ENCODE data around the gene PRAC1. TPM values are rescaled to one million over a fixed set of nuclear protein-coding genes. Genes with fewer than 3 reads are reported as not detected.

The PRAC1 gene
- not detected for total RNA-seq
- polyA plus RNA-seq (ENCODE audit: insufficient read length in 2 of 2) = not detected
- long read RNA-seq, donor 1 = 0 reads
- long read RNA-seq, donor 2 = 0 reads
- long read RNA-seq, donor 3 = 0 reads
- long read RNA-seq, donor 4 = 0 reads

DNA sequence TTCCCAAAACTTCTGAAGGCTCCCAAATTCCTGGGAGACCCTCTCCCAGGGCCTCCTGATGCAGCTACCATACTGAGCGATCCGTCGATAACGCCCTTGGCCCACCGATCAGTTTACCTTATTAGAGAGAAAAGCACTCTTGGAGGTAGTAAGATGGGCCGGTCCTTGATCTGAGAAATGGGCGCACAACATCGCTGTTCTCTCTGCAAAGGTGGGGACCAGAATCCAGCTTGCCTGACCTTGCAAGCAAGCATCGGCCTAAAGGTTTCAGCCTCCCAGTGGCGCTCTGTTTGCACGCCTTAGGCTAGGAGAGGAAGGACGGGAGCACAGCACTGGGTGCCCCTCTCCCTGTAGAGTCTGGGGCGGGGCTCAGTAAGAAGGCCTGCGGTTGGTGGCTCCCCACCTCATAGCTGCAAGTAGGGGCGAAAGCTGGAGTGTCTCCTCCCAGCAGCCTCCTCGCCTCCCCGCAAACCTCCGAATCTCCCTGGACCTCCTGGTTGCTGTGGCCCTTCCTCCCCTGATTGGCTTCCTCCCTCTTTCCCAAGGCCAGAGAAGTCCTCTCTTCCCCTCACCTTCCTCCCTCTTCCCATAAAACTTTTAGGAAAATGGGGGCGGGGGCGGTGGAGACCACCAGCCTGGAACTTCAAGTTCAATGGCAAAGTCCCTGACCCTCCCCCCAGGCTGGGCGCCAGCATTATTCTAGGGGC is at the start of gene PRAC1:
Gene PRAC1, minus strand, starts transcription at position 318 of the 707 bp plus-strand sequence. Its CDS starts 126 bp downstream, at position 192.
- Histone ChIP-seq H3K9me3 (ENCODE audit: control insufficient read depth, insufficient read depth, low read length) (no peaks in the 10 kb centered on the region), H3K27me3 (ENCODE audit: control insufficient read depth, insufficient read depth, low read length) (peaks cover 100% of the 10 kb centered on the region), H3K4me3 (ENCODE audit: low read depth, low read length) (no peak within 1 kb of the TSS), H3K36me3 (ENCODE audit: control insufficient read depth, insufficient read depth, low read length) (no peaks in the 10 kb centered on the region), H3K4me1 (ENCODE audit: control insufficient read depth, insufficient read depth, low read length) (peaks cover 48% of the 10 kb centered on the region), H3K27ac (ENCODE audit: low read depth, low read length) (no peak within 1 kb of the TSS)
- 14% methylated on average over 16 of the region's 21 CpGs for WGBS (ENCODE audit: insufficient coverage)
- no peak for DNase-seq (ENCODE audit: low read depth in 4 of 6, low spot score in 6 of 6)

DNA sequence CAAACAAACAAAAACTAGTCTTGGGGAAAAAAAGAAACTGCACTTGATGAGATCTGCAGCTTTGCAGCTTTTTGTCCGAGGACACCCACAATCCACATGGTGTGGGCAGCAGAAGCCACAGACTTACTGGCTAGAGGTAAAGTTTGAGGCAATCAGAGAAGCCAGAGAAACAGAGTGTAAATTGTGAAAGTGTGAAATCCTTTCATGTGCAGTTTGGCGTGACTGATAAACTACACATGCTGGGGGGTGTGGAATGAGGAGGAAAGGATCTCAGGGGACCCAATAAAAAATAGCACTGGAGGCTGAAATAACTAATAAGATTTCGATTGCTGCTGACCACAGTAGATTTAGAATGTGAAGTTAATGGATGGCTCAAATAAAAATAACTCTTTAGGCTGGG is 48.6 kb upstream of the PRAC1 start:
- WGBS (ENCODE audit: insufficient coverage) = 26% methylated on average over 3 of the region's 3 CpGs
- H3K27ac ChIP-seq (ENCODE audit: low read depth, low read length) = no peak overlapping the region
- no peak overlapping the region for H3K4me3 ChIP-seq (ENCODE audit: low read depth, low read length)
- DNase-seq (ENCODE audit: low read depth in 4 of 6, low spot score in 6 of 6) = no peak
- H3K36me3 ChIP-seq (ENCODE audit: control insufficient read depth, insufficient read depth, low read length) = no peaks in the 10 kb centered on the region
- no peaks in the 10 kb centered on the region for H3K9me3 ChIP-seq (ENCODE audit: control insufficient read depth, insufficient read depth, low read length)
- no peaks in the 10 kb centered on the region for H3K4me1 ChIP-seq (ENCODE audit: control insufficient read depth, insufficient read depth, low read length)
- peaks cover 2% of the 10 kb centered on the region for H3K27me3 ChIP-seq (ENCODE audit: control insufficient read depth, insufficient read depth, low read length)

DNA sequence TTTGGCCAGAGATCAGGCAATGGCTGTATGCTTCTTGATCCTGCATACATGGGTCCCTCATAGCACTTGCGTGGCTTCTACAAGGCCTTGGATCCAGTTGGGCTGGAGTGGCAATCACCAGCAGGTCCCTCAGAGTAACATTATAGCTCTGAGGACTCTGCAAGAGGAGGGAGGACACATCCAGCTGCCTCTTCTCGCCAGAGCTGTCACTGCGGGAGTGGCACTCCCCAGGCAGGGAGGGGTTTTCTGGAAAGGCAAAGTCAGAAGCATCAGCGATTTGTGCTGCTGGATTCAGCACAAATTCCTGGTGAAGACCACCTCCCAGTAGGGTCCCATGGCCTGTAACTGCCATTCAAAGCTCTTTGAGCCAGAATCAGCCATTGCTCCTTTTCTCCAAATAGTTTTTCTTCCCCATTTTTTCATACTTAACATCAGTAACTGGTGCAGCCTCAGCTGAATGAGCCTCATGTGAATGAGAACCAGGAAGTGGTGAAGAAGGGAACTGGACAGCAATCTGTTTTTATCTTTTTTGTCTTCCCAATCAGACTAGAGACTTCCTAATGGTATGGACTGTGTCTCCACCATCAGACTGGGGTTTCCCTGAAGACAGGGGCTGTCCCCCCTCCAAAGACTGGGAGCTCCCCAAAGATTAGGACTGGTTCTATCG is 46.8 kb upstream of the PRAC1 start:
- Histone ChIP-seq H3K27ac (ENCODE audit: low read depth, low read length) (no peak overlapping the region), H3K9me3 (ENCODE audit: control insufficient read depth, insufficient read depth, low read length) (no peaks in the 10 kb centered on the region), H3K4me3 (ENCODE audit: low read depth, low read length) (no peak overlapping the region), H3K36me3 (ENCODE audit: control insufficient read depth, insufficient read depth, low read length) (no peaks in the 10 kb centered on the region), H3K4me1 (ENCODE audit: control insufficient read depth, insufficient read depth, low read length) (no peaks in the 10 kb centered on the region), H3K27me3 (ENCODE audit: control insufficient read depth, insufficient read depth, low read length) (peaks cover 8% of the 10 kb centered on the region)
- 87% methylated on average over 4 of the region's 5 CpGs for WGBS (ENCODE audit: insufficient coverage)
- no peak for DNase-seq (ENCODE audit: low read depth in 4 of 6, low spot score in 6 of 6)

DNA sequence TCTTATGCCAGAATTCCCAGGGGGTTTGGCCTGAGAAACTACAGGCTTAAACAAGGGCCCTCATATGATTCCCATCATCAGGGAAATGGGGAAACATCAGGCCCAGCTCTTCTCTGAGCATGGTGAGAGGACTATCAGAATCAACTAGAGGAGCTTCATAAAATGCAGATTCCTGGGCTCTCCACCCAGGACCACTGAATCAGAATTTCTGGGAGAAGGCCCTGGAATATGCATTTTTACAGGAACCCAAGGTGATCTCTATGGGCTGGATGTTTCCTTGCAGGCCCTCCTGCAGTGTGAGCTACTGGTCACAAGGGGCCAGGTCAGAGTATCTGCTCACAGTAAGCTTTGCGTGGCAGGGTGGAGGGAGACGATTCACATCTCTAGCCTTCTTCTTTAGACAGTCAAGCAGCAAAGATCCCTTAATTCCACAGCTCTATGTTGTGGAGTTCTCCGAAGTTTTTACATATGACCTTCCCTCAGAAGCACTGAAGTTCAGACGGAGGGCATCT is 45.0 kb upstream of the PRAC1 start:
- WGBS (ENCODE audit: insufficient coverage) = 93% methylated on average over 2 of the region's 4 CpGs
- no peaks in the 10 kb centered on the region for H3K36me3 ChIP-seq (ENCODE audit: control insufficient read depth, insufficient read depth, low read length)
- H3K27me3 ChIP-seq (ENCODE audit: control insufficient read depth, insufficient read depth, low read length) = peaks cover 19% of the 10 kb centered on the region
- no peak overlapping the region for H3K27ac ChIP-seq (ENCODE audit: low read depth, low read length)
- H3K4me3 ChIP-seq (ENCODE audit: low read depth, low read length) = no peak overlapping the region
- no peaks in the 10 kb centered on the region for H3K9me3 ChIP-seq (ENCODE audit: control insufficient read depth, insufficient read depth, low read length)
- DNase-seq (ENCODE audit: low read depth in 4 of 6, low spot score in 6 of 6) = no peak
- no peaks in the 10 kb centered on the region for H3K4me1 ChIP-seq (ENCODE audit: control insufficient read depth, insufficient read depth, low read length)

DNA sequence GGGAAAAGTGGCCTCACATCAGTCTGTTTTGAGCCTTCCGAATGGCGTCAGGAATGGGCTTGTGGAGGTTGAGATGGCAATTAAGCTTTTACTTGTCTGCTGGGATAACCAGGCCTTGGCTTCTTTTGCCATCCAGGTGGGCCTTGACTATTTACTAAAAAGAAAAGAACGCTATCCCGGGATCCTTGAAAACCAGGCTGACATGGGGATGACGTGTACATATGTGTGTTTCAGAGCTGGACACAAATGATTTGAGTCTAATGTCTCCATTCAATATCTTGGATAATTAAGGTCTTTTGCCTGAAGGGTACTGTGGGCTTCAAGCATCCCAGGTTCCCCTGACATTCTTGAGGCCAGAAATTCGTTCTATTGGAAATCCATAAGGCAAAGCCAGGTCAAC is 38.8 kb upstream of the PRAC1 start:
- H3K4me1 ChIP-seq (ENCODE audit: control insufficient read depth, insufficient read depth, low read length) = peaks cover 3% of the 10 kb centered on the region
- H3K9me3 ChIP-seq (ENCODE audit: control insufficient read depth, insufficient read depth, low read length) = no peaks in the 10 kb centered on the region
- H3K4me3 ChIP-seq (ENCODE audit: low read depth, low read length) = no peak overlapping the region
- H3K27me3 ChIP-seq (ENCODE audit: control insufficient read depth, insufficient read depth, low read length) = peaks cover 70% of the 10 kb centered on the region
- no peak for DNase-seq (ENCODE audit: low read depth in 4 of 6, low spot score in 6 of 6)
- H3K27ac ChIP-seq (ENCODE audit: low read depth, low read length) = no peak overlapping the region
- H3K36me3 ChIP-seq (ENCODE audit: control insufficient read depth, insufficient read depth, low read length) = no peaks in the 10 kb centered on the region
- WGBS (ENCODE audit: insufficient coverage) = 85% methylated on average over 6 of the region's 6 CpGs

DNA sequence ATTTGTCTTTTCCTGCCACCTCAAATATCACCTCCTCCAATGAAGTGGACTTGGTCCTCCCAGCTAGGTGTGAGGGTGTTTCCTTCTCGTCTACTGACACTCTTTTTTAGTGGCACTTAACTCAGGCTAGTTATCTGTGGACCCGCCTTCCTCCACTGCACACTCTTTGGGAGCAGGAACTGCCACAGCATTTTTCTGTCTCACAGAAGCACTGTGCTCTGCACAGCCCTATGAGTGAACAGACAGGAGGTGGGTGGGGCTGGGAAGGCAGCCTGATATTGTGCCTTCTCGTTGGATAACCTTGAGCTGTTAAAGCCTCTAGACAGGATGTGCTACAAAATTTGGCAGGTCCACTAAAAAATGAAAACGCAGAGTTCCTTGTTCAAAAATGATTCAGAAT is 38.1 kb upstream of the PRAC1 start:
- Histone ChIP-seq H3K4me3 (ENCODE audit: low read depth, low read length) (no peak overlapping the region), H3K27ac (ENCODE audit: low read depth, low read length) (no peak overlapping the region)
- 77% methylated on average over 2 of the region's 4 CpGs for WGBS (ENCODE audit: insufficient coverage)

DNA sequence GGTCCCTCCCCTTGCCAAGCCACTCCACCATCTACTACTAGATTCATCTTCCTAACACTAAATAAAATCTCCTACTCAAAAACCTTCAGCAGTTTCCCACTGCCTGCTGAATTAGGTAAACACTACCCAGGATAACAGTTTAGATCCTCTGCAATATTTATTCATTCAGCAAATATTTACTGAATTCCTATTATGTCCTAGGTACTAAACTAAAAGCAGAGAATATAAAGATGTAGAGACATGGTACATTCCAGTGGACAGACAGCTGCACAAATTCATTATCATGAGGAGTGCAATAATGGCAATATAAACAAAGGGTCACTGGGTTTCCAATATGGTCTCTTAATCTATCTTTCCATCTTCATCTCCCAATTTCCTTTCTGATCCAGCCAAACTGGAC is 37.0 kb upstream of the PRAC1 start:
- H3K4me3 ChIP-seq (ENCODE audit: low read depth, low read length) = no peak overlapping the region
- H3K27ac ChIP-seq (ENCODE audit: low read depth, low read length) = no peak overlapping the region
- H3K27me3 ChIP-seq (ENCODE audit: control insufficient read depth, insufficient read depth, low read length) = peaks cover 81% of the 10 kb centered on the region
- no peak for DNase-seq (ENCODE audit: low read depth in 4 of 6, low spot score in 6 of 6)
- no peaks in the 10 kb centered on the region for H3K36me3 ChIP-seq (ENCODE audit: control insufficient read depth, insufficient read depth, low read length)
- H3K9me3 ChIP-seq (ENCODE audit: control insufficient read depth, insufficient read depth, low read length) = no peaks in the 10 kb centered on the region
- H3K4me1 ChIP-seq (ENCODE audit: control insufficient read depth, insufficient read depth, low read length) = peaks cover 10% of the 10 kb centered on the region

More for the DNA sequence above, 38.1 kb upstream of the PRAC1 start:
- no peak for DNase-seq (ENCODE audit: low read depth in 4 of 6, low spot score in 6 of 6)
- Histone ChIP-seq H3K9me3 (ENCODE audit: control insufficient read depth, insufficient read depth, low read length) (no peaks in the 10 kb centered on the region), H3K27me3 (ENCODE audit: control insufficient read depth, insufficient read depth, low read length) (peaks cover 72% of the 10 kb centered on the region), H3K36me3 (ENCODE audit: control insufficient read depth, insufficient read depth, low read length) (no peaks in the 10 kb centered on the region), H3K4me1 (ENCODE audit: control insufficient read depth, insufficient read depth, low read length) (peaks cover 3% of the 10 kb centered on the region)

DNA sequence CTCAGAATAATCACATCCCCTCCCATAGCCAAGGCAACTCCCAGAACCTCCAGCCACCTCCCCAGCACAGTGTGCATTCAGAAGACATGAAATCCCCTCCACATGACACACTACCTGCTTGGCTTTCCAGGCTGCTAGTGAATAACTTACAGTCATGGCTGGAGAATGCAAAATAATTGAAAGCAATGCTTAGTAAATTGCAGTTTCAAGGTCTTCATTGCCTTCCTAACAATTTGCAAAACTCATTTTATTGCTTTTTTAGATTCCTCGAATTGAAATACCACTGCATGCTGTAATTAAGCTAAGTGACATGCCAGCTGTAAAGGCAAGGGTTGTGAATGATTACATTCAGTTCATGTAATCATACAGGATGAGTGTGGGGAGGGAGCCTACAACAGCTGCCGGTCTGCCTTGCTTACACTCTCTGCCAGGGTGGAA is 35.2 kb upstream of the PRAC1 start:
- Histone ChIP-seq H3K36me3 (ENCODE audit: control insufficient read depth, insufficient read depth, low read length) (no peaks in the 10 kb centered on the region), H3K9me3 (ENCODE audit: control insufficient read depth, insufficient read depth, low read length) (no peaks in the 10 kb centered on the region), H3K4me1 (ENCODE audit: control insufficient read depth, insufficient read depth, low read length) (peaks cover 17% of the 10 kb centered on the region), H3K4me3 (ENCODE audit: low read depth, low read length) (no peak overlapping the region), H3K27me3 (ENCODE audit: control insufficient read depth, insufficient read depth, low read length) (peaks cover 89% of the 10 kb centered on the region), H3K27ac (ENCODE audit: low read depth, low read length) (no peak overlapping the region)
- DNase-seq (ENCODE audit: low read depth in 4 of 6, low spot score in 6 of 6) = no peak
- WGBS (ENCODE audit: insufficient coverage) = 33% methylated on average over 1 of the region's 2 CpGs

DNA sequence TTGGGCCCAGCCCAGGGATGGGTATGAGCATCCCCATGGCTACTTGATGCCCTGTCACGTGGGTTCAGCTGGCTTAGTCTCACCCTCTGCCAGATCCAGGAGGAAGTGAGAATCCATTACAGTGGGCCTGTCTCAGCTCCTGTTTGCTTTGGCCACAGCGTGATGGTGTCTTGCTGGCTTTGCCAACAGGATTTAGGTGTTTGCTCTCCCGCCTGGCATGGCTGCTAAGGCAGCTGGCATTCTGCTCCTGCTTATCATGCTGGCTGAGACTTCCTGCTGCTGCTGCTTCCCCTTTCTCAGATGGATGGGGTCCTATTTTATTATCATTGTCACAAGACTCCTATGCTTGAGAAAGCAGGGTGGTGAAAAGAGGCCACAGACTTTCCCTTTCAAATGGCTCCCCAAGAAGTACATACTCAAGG is 34.5 kb upstream of the PRAC1 start:
- peaks cover 17% of the 10 kb centered on the region for H3K4me1 ChIP-seq (ENCODE audit: control insufficient read depth, insufficient read depth, low read length)
- H3K27me3 ChIP-seq (ENCODE audit: control insufficient read depth, insufficient read depth, low read length) = peaks cover 90% of the 10 kb centered on the region
- no peak overlapping the region for H3K27ac ChIP-seq (ENCODE audit: low read depth, low read length)
- DNase-seq (ENCODE audit: low read depth in 4 of 6, low spot score in 6 of 6) = no peak
- no peak overlapping the region for H3K4me3 ChIP-seq (ENCODE audit: low read depth, low read length)
- no peaks in the 10 kb centered on the region for H3K36me3 ChIP-seq (ENCODE audit: control insufficient read depth, insufficient read depth, low read length)
- H3K9me3 ChIP-seq (ENCODE audit: control insufficient read depth, insufficient read depth, low read length) = no peaks in the 10 kb centered on the region
- 31% methylated on average over 2 of the region's 3 CpGs for WGBS (ENCODE audit: insufficient coverage)
